ENCODE data around the gene CCDC191. TPM values are rescaled to one million over a fixed set of nuclear protein-coding genes. Genes with fewer than 3 reads are reported as not detected.

The CCDC191 gene
- total RNA-seq, 1 donor from 2014 or later, result 0.21 TPM

DNA sequence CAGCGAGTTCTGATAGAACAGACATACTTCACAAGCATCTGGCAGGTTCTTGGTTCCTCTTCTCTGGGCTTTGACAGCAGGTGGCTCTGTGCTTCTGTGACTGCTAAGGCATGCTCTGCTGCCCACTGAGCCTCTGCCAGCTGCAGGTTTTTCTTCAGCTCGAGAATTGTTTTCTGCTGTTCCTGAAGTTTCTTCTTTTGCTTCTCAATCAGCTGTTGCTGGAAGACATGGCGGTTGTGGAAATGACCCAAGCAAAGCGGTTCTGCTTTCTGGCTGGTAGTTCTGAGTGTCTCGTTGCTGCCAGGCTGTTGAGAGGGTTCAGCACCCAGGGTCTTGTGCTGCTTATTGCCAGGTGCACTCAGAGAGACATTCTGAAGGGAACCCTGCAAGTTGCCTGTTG lies 50.8 kb downstream of the CCDC191 start:
- no peak overlapping the region for H3K27ac ChIP-seq
- TF ChIP-seq, protein P1, sequence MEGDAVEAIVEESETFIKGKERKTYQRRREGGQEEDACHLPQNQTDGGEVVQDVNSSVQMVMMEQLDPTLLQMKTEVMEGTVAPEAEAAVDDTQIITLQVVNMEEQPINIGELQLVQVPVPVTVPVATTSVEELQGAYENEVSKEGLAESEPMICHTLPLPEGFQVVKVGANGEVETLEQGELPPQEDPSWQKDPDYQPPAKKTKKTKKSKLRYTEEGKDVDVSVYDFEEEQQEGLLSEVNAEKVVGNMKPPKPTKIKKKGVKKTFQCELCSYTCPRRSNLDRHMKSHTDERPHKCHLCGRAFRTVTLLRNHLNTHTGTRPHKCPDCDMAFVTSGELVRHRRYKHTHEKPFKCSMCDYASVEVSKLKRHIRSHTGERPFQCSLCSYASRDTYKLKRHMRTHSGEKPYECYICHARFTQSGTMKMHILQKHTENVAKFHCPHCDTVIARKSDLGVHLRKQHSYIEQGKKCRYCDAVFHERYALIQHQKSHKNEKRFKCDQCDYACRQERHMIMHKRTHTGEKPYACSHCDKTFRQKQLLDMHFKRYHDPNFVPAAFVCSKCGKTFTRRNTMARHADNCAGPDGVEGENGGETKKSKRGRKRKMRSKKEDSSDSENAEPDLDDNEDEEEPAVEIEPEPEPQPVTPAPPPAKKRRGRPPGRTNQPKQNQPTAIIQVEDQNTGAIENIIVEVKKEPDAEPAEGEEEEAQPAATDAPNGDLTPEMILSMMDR (IDR thresholded peaks at IDR 0.05), result no peak
- DNase-seq (ENCODE audit: low spot score in 2 of 2), result no peak
- H3K36me3 ChIP-seq, result peaks cover 2 to 13% of the 10 kb centered on the region in 2 donors
- no peaks in the 10 kb centered on the region for H3K27me3 ChIP-seq
- H3K4me1 ChIP-seq, result no peaks in the 10 kb centered on the region
- H3K4me3 ChIP-seq, result no peak overlapping the region
- intact Hi-C loops (cut with DNase I), result no loop called here
- H3K9me3 ChIP-seq, result no peaks in the 10 kb centered on the region

DNA sequence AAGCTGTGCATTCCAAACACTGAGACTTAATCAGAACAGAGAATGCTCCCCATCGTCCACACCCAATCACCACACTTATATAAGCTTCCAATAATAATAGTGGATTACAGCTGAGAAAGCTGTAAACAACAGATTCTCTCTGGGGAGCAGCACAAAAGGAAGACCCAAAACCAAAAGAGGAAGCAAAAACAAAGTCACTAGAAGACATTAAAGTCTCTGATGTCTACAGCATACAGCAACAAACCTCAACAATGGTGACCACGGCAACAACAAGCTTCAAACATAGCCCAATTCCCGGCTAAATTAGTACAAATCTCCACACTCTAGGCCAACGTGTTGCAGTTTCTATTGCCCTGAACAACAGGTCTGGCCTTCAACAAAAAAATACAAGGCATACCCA lies 70.8 kb downstream of the CCDC191 start:
- no peak overlapping the region for H3K27ac ChIP-seq
- intact Hi-C loops (cut with DNase I), result no loop called here
- H3K4me3 ChIP-seq, result no peak overlapping the region
- peaks cover 0 to 10% of the 10 kb centered on the region in 2 donors for H3K36me3 ChIP-seq
- no peaks in the 10 kb centered on the region for H3K27me3 ChIP-seq
- TF ChIP-seq, protein P1 (IDR thresholded peaks at IDR 0.05), result no peak
- DNase-seq (ENCODE audit: low spot score in 2 of 2), result no peak
- no peaks in the 10 kb centered on the region for H3K4me1 ChIP-seq
- H3K9me3 ChIP-seq, result no peaks in the 10 kb centered on the region

DNA sequence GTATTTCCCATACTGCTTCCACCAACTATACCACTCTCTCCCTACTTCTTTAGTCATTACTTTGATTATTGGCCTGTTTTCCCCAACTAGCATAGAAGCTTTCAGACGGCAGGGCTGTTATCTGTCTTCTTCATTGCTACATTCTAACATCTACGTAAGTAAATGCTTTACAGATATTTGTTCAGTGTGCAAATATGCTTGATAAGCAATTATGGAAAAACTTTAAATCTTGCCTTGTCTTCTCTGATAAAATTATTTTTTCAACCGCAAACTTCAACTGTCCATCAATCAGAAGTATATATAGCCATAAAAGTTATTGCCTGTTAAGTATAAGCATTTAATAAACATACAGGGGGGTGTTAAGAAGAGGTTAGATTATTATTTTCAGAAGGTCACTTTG lies 72.8 kb downstream of the CCDC191 start:
- no peak overlapping the region for H3K27ac ChIP-seq
- no peaks in the 10 kb centered on the region for H3K4me1 ChIP-seq
- no peak for DNase-seq (ENCODE audit: low spot score in 2 of 2)
- H3K36me3 ChIP-seq, result peaks cover 0 to 21% of the 10 kb centered on the region in 2 donors
- H3K9me3 ChIP-seq, result no peaks in the 10 kb centered on the region
- TF ChIP-seq, protein P1 (IDR thresholded peaks at IDR 0.05), result no peak
- intact Hi-C loops (cut with DNase I), result no loop called here
- no peaks in the 10 kb centered on the region for H3K27me3 ChIP-seq
- H3K4me3 ChIP-seq, result no peak overlapping the region

DNA sequence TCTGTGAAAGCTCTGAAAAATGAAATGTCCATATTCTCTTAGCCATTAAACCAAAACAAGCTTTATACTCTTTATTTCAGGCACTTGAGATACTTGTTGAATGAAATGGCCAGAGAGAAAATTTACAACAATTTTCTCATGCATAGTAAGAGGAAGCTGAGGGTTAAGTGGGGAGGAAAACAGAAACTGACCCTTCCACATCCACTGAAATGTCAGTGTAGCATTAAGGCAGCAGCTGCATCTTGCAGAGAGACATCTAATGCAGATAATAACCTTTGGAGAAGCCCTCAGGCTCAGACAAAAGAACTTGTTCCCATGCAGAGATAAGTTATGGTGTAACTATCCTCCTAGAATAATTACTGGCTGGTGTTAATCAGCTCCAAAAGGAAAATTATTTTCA lies 74.5 kb downstream of the CCDC191 start:
- Histone ChIP-seq H3K9me3 (no peaks in the 10 kb centered on the region), H3K27ac (no peak overlapping the region), H3K36me3 (peaks cover 0 to 24% of the 10 kb centered on the region in 2 donors), H3K4me1 (no peaks in the 10 kb centered on the region), H3K27me3 (no peaks in the 10 kb centered on the region), H3K4me3 (no peak overlapping the region)
- intact Hi-C loops (cut with DNase I), result no loop called here
- TF ChIP-seq, protein P1 (IDR thresholded peaks at IDR 0.05), result no peak
- DNase-seq (ENCODE audit: low spot score in 2 of 2), result no peak

DNA sequence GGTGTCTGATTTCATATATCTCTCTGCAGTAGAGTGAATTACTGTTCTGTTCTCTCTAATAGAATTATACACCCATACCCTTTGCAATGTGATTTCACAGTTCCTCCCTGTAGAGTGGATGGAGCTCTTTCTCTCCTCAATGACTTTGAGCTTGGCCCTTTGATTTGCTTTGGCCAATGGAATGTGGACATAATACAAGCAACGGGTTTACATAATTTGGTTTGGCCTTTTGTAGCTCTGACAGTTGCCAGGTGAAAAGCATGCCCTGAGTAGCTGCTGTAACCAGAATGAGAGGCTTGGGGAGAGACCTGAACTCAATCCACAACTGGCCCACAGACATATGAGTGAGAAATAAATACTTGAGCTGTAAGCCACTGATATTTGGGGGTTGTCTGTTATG lies 76.4 kb downstream of the CCDC191 start:
- TF ChIP-seq, protein P1 (IDR thresholded peaks at IDR 0.05), result no peak
- no peaks in the 10 kb centered on the region for H3K9me3 ChIP-seq
- no peak for DNase-seq (ENCODE audit: low spot score in 2 of 2)
- intact Hi-C loops (cut with DNase I), result no loop called here
- peaks cover 0 to 17% of the 10 kb centered on the region in 2 donors for H3K36me3 ChIP-seq
- H3K27me3 ChIP-seq, result no peaks in the 10 kb centered on the region
- no peak overlapping the region for H3K4me3 ChIP-seq
- no peaks in the 10 kb centered on the region for H3K4me1 ChIP-seq
- H3K27ac ChIP-seq, result no peak overlapping the region

DNA sequence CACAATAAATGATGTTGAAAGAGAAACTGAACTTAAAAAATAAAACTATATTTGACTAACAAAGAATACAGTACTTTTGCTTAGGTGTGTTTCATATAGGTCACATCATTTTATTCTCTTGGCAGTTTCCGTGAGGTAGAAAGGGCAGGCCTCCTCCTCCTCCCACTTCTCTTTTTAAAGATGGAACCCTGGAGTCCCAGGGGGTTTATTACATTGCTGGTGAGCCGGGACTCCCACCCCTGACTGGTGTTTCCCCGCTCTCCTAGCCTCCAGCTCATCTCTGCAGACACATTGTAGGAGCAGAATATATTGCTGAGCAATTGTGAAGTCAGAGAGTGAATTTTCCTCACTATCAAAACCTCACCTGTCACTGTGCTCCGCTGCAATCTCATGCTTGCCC lies 78.5 kb downstream of the CCDC191 start:
- no peak overlapping the region for H3K27ac ChIP-seq
- peaks cover 0 to 13% of the 10 kb centered on the region in 2 donors for H3K9me3 ChIP-seq
- H3K4me3 ChIP-seq, result no peak overlapping the region
- no peaks in the 10 kb centered on the region for H3K27me3 ChIP-seq
- H3K4me1 ChIP-seq, result no peaks in the 10 kb centered on the region
- TF ChIP-seq, protein P1 (IDR thresholded peaks at IDR 0.05), result no peak
- peaks cover 0 to 15% of the 10 kb centered on the region in 2 donors for H3K36me3 ChIP-seq
- intact Hi-C loops (cut with DNase I), result no loop called here
- no peak for DNase-seq (ENCODE audit: low spot score in 2 of 2)
